Measurements from ENCODE around the gene RNASE8. TPM values are rescaled to one million over a fixed set of nuclear protein-coding genes. Genes with fewer than 3 reads are reported as not detected.

RNASE8 gene
- polyA plus RNA-seq, 3 donors from 2014 or later = not detected

DNA sequence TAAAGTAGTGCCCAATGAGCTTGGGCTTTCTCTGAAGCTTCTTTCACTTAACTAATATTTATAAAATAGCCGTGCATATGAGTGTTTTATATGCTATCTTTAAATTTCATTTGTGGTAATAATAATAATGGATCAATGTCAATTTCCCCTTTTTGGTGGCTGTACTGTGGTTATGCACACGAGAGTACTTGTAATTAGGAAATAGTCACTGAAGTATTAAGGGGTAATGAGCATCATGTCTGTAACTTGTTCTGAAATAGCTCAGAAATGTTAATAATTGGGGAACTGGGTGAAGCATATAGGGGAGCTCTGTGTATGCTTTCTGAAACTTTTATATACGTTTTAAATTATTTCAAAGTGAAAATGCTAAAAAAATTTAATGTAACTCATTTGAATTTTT, 7.0 kb upstream of the RNASE8 start:
- Mint-ChIP-seq H3K27me3 (ENCODE audit: low read depth in 3 of 3) (peaks cover 0 to 2% (median 0%) of the 10 kb centered on the region in 3 donors), H3K27ac (no peak overlapping the region), H3K4me3 (no peak overlapping the region), H3K9me3 (no peaks in the 10 kb centered on the region), H3K36me3 (no peaks in the 10 kb centered on the region), H3K4me1 (no peaks in the 10 kb centered on the region)
- no peak for DNase-seq

DNA sequence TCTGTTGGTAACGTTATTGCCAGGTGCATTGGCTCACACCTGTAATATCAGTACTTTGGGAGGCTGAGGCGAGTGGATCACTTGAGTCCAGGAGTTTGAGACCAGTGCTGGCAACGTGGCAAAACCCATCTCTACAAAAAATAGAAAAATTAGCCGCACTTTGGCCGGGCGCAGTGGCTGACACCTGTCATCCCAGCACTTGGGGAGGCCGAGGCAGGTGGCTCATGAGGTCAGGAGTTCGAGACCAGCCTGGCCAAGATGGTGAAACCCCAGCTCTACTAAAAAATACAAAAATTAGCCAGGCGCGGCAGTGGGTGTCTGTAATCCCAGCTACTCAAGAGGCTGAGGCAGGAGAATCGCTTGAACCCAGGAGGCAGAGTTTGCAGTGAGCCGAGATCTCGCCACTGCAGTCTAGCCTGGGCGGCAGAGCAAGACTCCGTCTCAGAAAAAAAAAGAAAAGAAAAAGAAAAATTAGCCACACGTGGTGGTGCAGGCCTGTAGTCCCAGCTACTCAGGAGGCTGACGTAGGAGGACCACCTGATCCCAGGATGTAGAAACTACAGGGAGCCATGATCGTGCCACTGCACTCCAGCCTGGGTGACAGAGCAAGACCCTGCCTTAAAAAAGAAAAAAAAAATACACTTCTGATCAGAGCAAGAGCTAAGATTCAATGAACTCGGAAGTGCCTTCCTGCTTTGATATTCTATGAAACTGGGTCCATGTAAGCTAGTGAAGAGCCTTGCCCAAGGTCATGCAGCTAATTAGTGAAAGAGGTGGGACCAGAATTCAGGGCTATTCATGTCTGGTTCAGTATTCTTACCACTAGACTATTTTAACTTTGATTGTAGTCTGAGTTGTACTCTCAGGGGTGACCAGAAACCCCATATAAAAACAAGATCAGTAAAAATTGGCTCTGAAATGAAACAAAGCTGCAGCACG, 4.2 kb upstream of the RNASE8 start:
- no peaks in the 10 kb centered on the region for H3K9me3 Mint-ChIP-seq
- no peak overlapping the region for H3K4me3 Mint-ChIP-seq
- no peak overlapping the region for H3K27ac Mint-ChIP-seq
- no peaks in the 10 kb centered on the region for H3K36me3 Mint-ChIP-seq
- H3K4me1 Mint-ChIP-seq = no peaks in the 10 kb centered on the region
- DNase-seq = no peak
- H3K27me3 Mint-ChIP-seq (ENCODE audit: low read depth in 3 of 3) = peaks cover 0 to 7% (median 2%) of the 10 kb centered on the region in 3 donors

DNA sequence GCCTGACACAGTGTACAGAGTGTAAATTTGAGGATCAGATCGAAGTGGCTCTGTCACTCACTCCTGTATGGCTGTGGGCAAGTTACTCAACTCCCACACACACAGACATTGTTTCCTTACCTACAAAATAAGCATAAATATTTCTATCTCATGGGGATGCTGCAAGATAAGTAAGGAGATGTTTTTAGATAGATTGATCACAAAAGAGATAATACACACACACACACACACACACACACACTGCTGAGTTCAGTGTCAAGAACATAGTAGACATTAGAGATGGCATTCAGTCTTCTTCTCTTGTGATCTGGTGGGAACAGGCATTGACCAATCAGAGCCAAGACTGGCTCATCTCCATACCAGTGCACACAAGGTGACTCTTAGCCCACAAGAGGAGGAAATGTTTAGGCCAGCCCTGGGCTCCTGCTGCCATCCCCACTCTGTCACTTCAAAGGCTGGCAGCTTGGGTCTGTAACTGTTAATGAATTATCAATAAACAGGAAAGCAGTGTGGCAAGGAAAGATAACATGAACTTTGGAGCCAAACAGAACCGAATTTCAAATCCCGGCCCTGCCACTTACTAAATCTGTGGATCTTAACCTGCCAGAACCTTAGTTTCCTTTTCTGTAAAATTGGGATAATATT, 3.4 kb upstream of the RNASE8 start:
- H3K9me3 Mint-ChIP-seq = no peaks in the 10 kb centered on the region
- H3K36me3 Mint-ChIP-seq = no peaks in the 10 kb centered on the region
- H3K27ac Mint-ChIP-seq = no peak overlapping the region
- no peak overlapping the region for H3K4me3 Mint-ChIP-seq
- no peaks in the 10 kb centered on the region for H3K4me1 Mint-ChIP-seq
- no peak for DNase-seq
- H3K27me3 Mint-ChIP-seq (ENCODE audit: low read depth in 3 of 3) = peaks cover 0 to 7% (median 2%) of the 10 kb centered on the region in 3 donors

- H3K4me1 Mint-ChIP-seq = no peaks in the 10 kb centered on the region
- no peaks in the 10 kb centered on the region for H3K9me3 Mint-ChIP-seq
- no peaks in the 10 kb centered on the region for H3K36me3 Mint-ChIP-seq
- no peak overlapping the region for H3K4me3 Mint-ChIP-seq
- H3K27ac Mint-ChIP-seq = no peak overlapping the region
- DNase-seq = no peak
- peaks cover 0 to 7% (median 2%) of the 10 kb centered on the region in 3 donors for H3K27me3 Mint-ChIP-seq (ENCODE audit: low read depth in 3 of 3)
Measured at GRCh38 chr14:21054768-21055145, 2.9 kb upstream of the RNASE8 start.

- Mint-ChIP-seq H3K4me1 (no peaks in the 10 kb centered on the region), H3K27ac (no peak overlapping the region), H3K9me3 (no peaks in the 10 kb centered on the region), H3K27me3 (ENCODE audit: low read depth in 3 of 3) (peaks cover 0 to 7% (median 2%) of the 10 kb centered on the region in 3 donors), H3K36me3 (no peaks in the 10 kb centered on the region), H3K4me3 (no peak overlapping the region)
- DNase-seq = no peak
Measured at GRCh38 chr14:21055432-21056117, 2.0 kb upstream of the RNASE8 start.

GRCh38 chr14:21056520-21057163, 980 bp upstream of the RNASE8 start:
- Mint-ChIP-seq H3K27ac (no peak overlapping the region), H3K36me3 (no peaks in the 10 kb centered on the region), H3K4me1 (no peaks in the 10 kb centered on the region), H3K9me3 (no peaks in the 10 kb centered on the region), H3K4me3 (no peak overlapping the region), H3K27me3 (ENCODE audit: low read depth in 3 of 3) (peaks cover 0 to 7% (median 2%) of the 10 kb centered on the region in 3 donors)
- no peak for DNase-seq

DNA sequence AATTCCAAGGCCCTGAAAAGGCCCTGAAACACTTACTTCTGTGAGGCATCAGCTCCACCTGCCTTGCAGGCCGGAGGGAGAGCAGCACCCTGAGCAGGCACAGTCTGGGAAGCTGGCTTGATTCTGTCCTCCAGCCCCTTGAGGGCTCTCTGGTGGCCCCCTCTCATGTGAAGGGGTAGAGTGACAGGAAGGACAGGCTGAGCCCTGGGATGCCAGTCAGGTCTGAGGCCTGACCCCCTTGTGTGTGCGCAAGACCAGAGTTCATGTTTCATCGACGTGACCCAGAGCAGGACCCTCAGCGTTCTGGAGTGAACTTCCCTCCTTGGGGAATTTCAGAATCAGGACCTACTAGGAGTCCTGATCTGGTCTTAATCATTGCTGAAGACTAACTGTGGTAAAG, 1.3 kb downstream of the RNASE8 start:
- Mint-ChIP-seq H3K27ac (no peak overlapping the region), H3K4me3 (no peak overlapping the region), H3K9me3 (no peaks in the 10 kb centered on the region), H3K27me3 (ENCODE audit: low read depth in 3 of 3) (peaks cover 2 to 17% (median 8%) of the 10 kb centered on the region in 3 donors), H3K4me1 (no peaks in the 10 kb centered on the region), H3K36me3 (no peaks in the 10 kb centered on the region)
- no peak for DNase-seq

DNA sequence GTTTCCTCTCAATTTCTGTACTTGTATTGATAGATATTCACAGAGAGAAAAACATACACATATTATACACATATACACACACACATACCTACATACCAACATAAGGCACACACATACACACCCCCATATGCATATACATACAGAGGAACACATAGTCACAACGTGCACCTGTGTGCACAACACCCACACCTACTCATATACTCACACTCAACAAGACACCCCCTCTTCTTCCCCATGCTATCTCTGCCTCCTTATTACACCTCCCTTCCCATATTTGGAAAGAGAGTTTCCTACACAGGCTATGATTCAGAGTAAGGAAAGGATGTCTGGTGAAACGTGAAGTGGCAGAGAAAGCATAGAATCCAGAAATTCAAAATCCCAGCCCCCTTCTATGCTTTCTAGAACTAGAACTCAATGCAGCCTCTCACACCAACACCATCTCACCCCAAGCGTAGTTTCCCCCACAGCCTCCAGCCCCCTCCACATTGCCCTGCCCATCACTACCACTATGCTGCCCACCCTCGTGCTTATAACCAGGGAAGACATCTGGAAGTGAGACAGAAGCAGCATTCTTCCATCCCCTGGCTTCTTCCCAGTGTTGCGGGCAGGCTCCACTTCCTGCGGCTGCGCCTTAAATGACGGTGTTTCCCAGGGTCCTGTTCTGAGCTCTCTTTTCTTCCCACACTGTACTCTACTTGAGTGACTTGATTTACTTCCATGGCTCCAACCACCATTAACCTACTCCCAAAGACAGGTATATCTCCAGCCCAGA, 2.4 kb downstream of the RNASE8 start:
- Mint-ChIP-seq H3K36me3 (no peaks in the 10 kb centered on the region), H3K4me3 (no peak overlapping the region), H3K27ac (no peak overlapping the region), H3K9me3 (no peaks in the 10 kb centered on the region), H3K27me3 (ENCODE audit: low read depth in 3 of 3) (peaks cover 2 to 22% (median 8%) of the 10 kb centered on the region in 3 donors), H3K4me1 (no peaks in the 10 kb centered on the region)
- no peak for DNase-seq

- peaks cover 8 to 25% (median 11%) of the 10 kb centered on the region in 3 donors for H3K27me3 Mint-ChIP-seq (ENCODE audit: low read depth in 3 of 3)
- H3K9me3 Mint-ChIP-seq = no peaks in the 10 kb centered on the region
- H3K36me3 Mint-ChIP-seq = no peaks in the 10 kb centered on the region
- no peak overlapping the region for H3K4me3 Mint-ChIP-seq
- DNase-seq = no peak
- H3K4me1 Mint-ChIP-seq = no peaks in the 10 kb centered on the region
- no peak overlapping the region for H3K27ac Mint-ChIP-seq
Measured at GRCh38 chr14:21060614-21061346, 3.2 kb downstream of the RNASE8 start.

DNA sequence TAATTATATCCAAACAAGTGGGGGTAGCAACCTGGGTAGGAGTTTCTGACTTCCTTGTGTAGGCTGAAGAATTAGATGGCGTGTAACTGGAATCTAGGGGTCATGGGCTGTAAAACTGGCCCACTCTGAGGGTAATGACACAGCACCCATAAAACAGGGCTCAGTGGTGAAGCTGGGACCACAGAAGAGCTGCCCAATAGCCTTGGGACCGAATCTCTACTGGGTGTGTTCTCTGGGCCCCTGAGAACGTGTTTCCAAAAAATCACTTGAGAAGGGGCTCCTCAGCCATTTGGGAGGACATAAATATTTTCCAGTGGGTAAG, 3.7 kb downstream of the RNASE8 start:
- H3K4me3 Mint-ChIP-seq = no peak overlapping the region
- DNase-seq = no peak
- peaks cover 8 to 25% (median 11%) of the 10 kb centered on the region in 3 donors for H3K27me3 Mint-ChIP-seq (ENCODE audit: low read depth in 3 of 3)
- H3K4me1 Mint-ChIP-seq = no peaks in the 10 kb centered on the region
- H3K36me3 Mint-ChIP-seq = no peaks in the 10 kb centered on the region
- H3K9me3 Mint-ChIP-seq = no peaks in the 10 kb centered on the region
- no peak overlapping the region for H3K27ac Mint-ChIP-seq

DNA sequence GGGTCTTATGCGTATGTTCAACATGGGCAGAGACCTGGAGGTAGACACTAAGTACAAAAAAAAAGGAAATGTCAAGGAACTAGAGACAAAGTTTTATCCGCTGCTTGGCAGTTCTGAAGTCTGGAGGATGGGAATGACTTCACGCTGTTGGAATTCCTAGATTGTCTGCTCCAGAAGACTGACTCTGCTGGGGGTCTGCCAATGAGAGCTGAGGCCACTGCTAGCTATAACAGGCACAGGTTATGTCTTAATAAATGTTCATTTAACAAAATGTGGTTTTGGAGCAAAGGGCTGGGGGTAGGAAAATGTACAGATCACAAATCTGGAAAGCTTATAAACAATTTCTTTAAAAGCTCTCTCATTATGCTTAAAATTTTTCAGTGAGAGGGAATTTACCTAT, 5.9 kb downstream of the RNASE8 start:
- no peak for DNase-seq
- no peak overlapping the region for H3K27ac Mint-ChIP-seq
- no peak overlapping the region for H3K4me3 Mint-ChIP-seq
- no peaks in the 10 kb centered on the region for H3K36me3 Mint-ChIP-seq
- peaks cover 2 to 3% of the 10 kb centered on the region in 2 donors for H3K4me1 Mint-ChIP-seq
- H3K9me3 Mint-ChIP-seq = no peaks in the 10 kb centered on the region
- H3K27me3 Mint-ChIP-seq (ENCODE audit: low read depth in 3 of 3) = peaks cover 7 to 25% (median 20%) of the 10 kb centered on the region in 3 donors

DNA sequence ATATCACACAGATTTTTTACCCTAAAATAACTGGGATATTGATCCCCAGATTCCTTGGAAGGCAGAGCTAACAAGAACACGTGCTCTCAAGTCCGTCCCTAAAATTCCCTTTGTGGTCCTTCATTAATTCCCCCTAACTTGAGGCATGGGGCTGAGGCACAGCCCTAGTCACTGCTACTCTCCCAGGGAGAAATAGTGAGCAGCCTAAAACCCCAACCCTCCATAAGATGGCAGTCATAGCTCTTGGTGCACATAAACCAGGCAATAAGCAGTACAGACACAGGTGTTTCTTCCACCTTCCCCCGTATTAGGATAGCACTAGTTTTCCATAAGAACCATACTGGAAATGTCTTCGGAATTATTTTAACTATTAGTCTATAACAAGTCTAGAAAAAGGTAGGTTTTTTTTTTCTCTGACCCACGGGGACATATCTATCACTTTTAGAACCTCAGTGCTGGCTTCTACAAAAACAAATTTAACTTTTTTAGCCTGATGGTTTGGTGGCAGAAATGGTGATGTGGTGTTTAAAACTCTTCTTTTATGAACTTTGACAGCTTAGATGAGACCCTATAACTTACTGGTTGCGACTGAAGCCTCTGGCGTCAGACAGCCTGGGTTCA, 9.4 kb downstream of the RNASE8 start:
- Mint-ChIP-seq H3K4me1 (peaks cover 31 to 33% of the 10 kb centered on the region in 2 donors), H3K36me3 (no peaks in the 10 kb centered on the region), H3K27me3 (ENCODE audit: low read depth in 3 of 3) (peaks cover 24 to 44% (median 31%) of the 10 kb centered on the region in 3 donors), H3K9me3 (no peaks in the 10 kb centered on the region), H3K27ac (no peak overlapping the region), H3K4me3 (no peak overlapping the region)
- DNase-seq = no peak
